Measurements from ENCODE around the gene TIAM2.

The TIAM2 gene

GRCh38 chr6:155303361-155303870 lies 308.3 kb downstream of the TIAM2 start:
- H3K9me3 Mint-ChIP-seq = no peaks in the 10 kb centered on the region
- H3K27ac Mint-ChIP-seq = no peak overlapping the region
- H3K4me3 Mint-ChIP-seq = no peak overlapping the region
- no peaks in the 10 kb centered on the region for H3K4me1 Mint-ChIP-seq
- H3K27me3 Mint-ChIP-seq (ENCODE audit: low read depth) = no peaks in the 10 kb centered on the region
- H3K36me3 Mint-ChIP-seq (ENCODE audit: low read depth) = peaks cover 46% of the 10 kb centered on the region
- TF ChIP-seq CTCF (IDR thresholded peaks at IDR 0.05; ENCODE audit: unreplicated experiment in 3 of 3) = no peak

GRCh38 chr6:155306958-155307357 lies 311.8 kb downstream of the TIAM2 start:
- no peaks in the 10 kb centered on the region for H3K27me3 Mint-ChIP-seq (ENCODE audit: low read depth)
- no peak overlapping the region for H3K4me3 Mint-ChIP-seq
- peaks cover 44% of the 10 kb centered on the region for H3K36me3 Mint-ChIP-seq (ENCODE audit: low read depth)
- H3K27ac Mint-ChIP-seq = no peak overlapping the region
- no peaks in the 10 kb centered on the region for H3K9me3 Mint-ChIP-seq
- TF ChIP-seq CTCF (IDR thresholded peaks at IDR 0.05; ENCODE audit: unreplicated experiment in 3 of 3) = no peak
- H3K4me1 Mint-ChIP-seq = no peaks in the 10 kb centered on the region
